Smooth muscle cell (in vitro differentiated cells): Measurements from ENCODE around the gene SCGN. TPM values are rescaled to one million over a fixed set of nuclear protein-coding genes. Genes with fewer than 3 reads are reported as not detected.

ENCODE experiments used
- DNase-seq: peaks from one replicate; lab custom pipeline; 2025; ENCODE audit not compliant: unreplicated experiment; lab: John Stamatoyannopoulos, UW
- H2AFZ ChIP-seq: fragments of 200-600 bp; sonication (generic); 2 replicates; pipeline ENCODE4 v1.6.0; 2016; ENCODE audit warnings: antibody characterized with exemption, low read depth, mild to moderate bottlenecking
- H3F3A ChIP-seq: fragments of 200-600 bp; sonication (generic); 2 replicates; pipeline ENCODE4 v1.6.0; 2017; ENCODE audit warnings: antibody characterized with exemption, low read depth
- H3K27ac ChIP-seq: fragments of 200-600 bp; sonication (generic); 2 replicates; pipeline ENCODE4 v1.5.1; 2016; ENCODE audit warnings: low read depth, mild to moderate bottlenecking
- H3K27me3 ChIP-seq: fragments of 200-600 bp; sonication (generic); 2 replicates; pipeline ENCODE4 v1.6.1; 2016; ENCODE audit warnings: low read depth, mild to moderate bottlenecking
- H3K36me3 ChIP-seq: fragments of 200-600 bp; sonication (generic); 2 replicates; pipeline ENCODE4 v1.5.1; 2016; ENCODE audit warnings: low read depth
- H3K4me1 ChIP-seq: fragments of 200-600 bp; sonication (generic); 2 replicates; pipeline ENCODE4 v1.5.1; 2016; ENCODE audit warnings: low read depth
- H3K4me2 ChIP-seq: fragments of 200-600 bp; sonication (generic); 2 replicates; pipeline ENCODE4 v1.6.0; 2016; ENCODE audit warnings: mild to moderate bottlenecking
- H3K4me3 ChIP-seq: fragments of 200-600 bp; sonication (generic); 2 replicates; pipeline ENCODE4 v1.5.1; 2016; ENCODE audit warnings: mild to moderate bottlenecking
- H3K79me2 ChIP-seq: fragments of 200-600 bp; sonication (generic); 2 replicates; pipeline ENCODE4 v1.6.0; 2016; ENCODE audit warnings: low read depth, mild to moderate bottlenecking
- H3K9ac ChIP-seq: fragments of 200-600 bp; sonication (generic); 2 replicates; pipeline ENCODE4 v1.6.0; 2016; ENCODE audit warnings: low read depth
- H3K9me3 ChIP-seq: fragments of 200-600 bp; sonication (generic); replicated peaks from 2 replicates; pipeline ENCODE4 v1.5.1; 2016; ENCODE audit warnings: low read depth
- H4K20me1 ChIP-seq: fragments of 200-600 bp; sonication (generic); 2 replicates; pipeline ENCODE4 v1.6.0; 2016; ENCODE audit warnings: low read depth
- WGBS: methylation state at CpG from one replicate; pipeline ENCODE4 v1.1.7; 2016; ENCODE audit warnings: low lambda C conversion rate; 5-methylcytosine and 5-hydroxymethylcytosine counted together
- polyA plus RNA-seq: library from polyadenylated mRNA; unstranded; fragments of >200 nt; fragmentation: Nextera tagmentation; extraction: Ambion mirVana; gene quantifications from 2 replicates; pipeline ENCODE4 v1.2.1, GENCODE V29; 2016
- total RNA-seq: library from RNA; depleted of rRNA; stranded (reverse); fragments of >200 nt; gene quantifications from 2 replicates; pipeline ENCODE4 v1.2.3, GENCODE V29; 2014
- TF ChIP-seq, protein P1 (sequence below): fragments of 200-600 bp; sonication (generic); IDR thresholded peaks from 2 replicates; pipeline ENCODE4 v1.5.1; 2017; ENCODE audit warnings: borderline replicate concordance, mild to moderate bottlenecking, antibody characterized with exemption; ENCODE audit not compliant: insufficient read depth, poor library complexity, severe bottlenecking

SCGN gene
- total and polyA plus RNA-seq, 2 experiments from 2014 or later = not detected

DNA sequence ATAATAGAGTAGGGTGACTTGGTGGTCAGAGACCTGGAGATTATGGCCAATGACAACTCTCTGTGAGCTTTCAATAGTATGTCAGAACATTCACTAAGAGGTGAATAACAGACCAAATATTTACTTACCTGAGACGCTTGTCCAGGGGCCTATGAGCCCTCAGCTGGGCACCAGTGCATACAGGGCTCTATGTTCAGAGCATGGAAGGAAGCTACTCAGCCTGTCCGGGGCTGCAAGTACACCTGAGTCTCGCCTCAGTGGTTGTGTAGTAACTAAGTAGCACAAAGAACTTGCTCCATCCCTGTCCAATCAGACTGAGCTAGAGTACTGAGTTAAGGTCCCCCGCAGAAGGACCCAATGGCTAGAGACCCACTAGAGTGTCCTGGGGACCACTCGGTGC, 11.6 kb upstream of the SCGN start:
- no peaks in the 10 kb centered on the region for H3K79me2 ChIP-seq
- H3K4me3 ChIP-seq = no peak overlapping the region
- H3K27ac ChIP-seq = no peak overlapping the region
- DNase-seq = no peak
- H2AFZ ChIP-seq = no peak overlapping the region
- 86% methylated on average over 5 of the region's 5 CpGs for WGBS
- TF ChIP-seq, protein P1, sequence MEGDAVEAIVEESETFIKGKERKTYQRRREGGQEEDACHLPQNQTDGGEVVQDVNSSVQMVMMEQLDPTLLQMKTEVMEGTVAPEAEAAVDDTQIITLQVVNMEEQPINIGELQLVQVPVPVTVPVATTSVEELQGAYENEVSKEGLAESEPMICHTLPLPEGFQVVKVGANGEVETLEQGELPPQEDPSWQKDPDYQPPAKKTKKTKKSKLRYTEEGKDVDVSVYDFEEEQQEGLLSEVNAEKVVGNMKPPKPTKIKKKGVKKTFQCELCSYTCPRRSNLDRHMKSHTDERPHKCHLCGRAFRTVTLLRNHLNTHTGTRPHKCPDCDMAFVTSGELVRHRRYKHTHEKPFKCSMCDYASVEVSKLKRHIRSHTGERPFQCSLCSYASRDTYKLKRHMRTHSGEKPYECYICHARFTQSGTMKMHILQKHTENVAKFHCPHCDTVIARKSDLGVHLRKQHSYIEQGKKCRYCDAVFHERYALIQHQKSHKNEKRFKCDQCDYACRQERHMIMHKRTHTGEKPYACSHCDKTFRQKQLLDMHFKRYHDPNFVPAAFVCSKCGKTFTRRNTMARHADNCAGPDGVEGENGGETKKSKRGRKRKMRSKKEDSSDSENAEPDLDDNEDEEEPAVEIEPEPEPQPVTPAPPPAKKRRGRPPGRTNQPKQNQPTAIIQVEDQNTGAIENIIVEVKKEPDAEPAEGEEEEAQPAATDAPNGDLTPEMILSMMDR = no peak
- H3K9me3 ChIP-seq = no peaks in the 10 kb centered on the region
- H3K36me3 ChIP-seq = no peaks in the 10 kb centered on the region
- no peak overlapping the region for H3K4me2 ChIP-seq
- no peaks in the 10 kb centered on the region for H3F3A ChIP-seq
- H4K20me1 ChIP-seq = no peaks in the 10 kb centered on the region
- peaks cover 10% of the 10 kb centered on the region for H3K4me1 ChIP-seq
- no peak overlapping the region for H3K9ac ChIP-seq
- peaks cover 51% of the 10 kb centered on the region for H3K27me3 ChIP-seq

DNA sequence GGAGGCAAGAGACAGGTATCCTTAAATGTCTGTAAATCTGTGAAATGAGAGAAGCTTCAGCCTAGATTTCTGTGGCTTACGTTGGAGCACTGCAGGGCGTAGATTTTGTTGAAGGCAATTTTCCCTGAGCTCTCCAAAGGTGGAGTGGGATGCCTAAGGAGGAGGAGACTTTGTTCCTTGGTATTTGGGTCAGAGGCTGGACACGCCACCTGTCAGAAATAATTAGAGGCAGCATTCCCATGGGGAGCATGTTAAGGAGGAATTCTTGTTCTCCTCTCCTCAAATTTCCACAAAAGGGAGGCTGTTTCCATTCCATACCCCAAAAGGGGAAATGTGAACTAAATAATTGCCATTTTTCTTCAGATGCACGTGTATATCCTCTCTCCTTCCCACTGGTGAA, 11.1 kb upstream of the SCGN start:
- no peaks in the 10 kb centered on the region for H4K20me1 ChIP-seq
- H3K79me2 ChIP-seq = no peaks in the 10 kb centered on the region
- no peaks in the 10 kb centered on the region for H3K36me3 ChIP-seq
- H3K4me2 ChIP-seq = no peak overlapping the region
- H3K9ac ChIP-seq = no peak overlapping the region
- H3K4me1 ChIP-seq = peaks cover 6% of the 10 kb centered on the region
- H3K4me3 ChIP-seq = no peak overlapping the region
- no peak overlapping the region for H3K27ac ChIP-seq
- H3F3A ChIP-seq = no peaks in the 10 kb centered on the region
- TF ChIP-seq, protein P1 = no peak
- WGBS = 83% methylated on average over 4 of the region's 4 CpGs
- no peak for DNase-seq
- peaks cover 56% of the 10 kb centered on the region for H3K27me3 ChIP-seq
- no peak overlapping the region for H2AFZ ChIP-seq
- no peaks in the 10 kb centered on the region for H3K9me3 ChIP-seq

DNA sequence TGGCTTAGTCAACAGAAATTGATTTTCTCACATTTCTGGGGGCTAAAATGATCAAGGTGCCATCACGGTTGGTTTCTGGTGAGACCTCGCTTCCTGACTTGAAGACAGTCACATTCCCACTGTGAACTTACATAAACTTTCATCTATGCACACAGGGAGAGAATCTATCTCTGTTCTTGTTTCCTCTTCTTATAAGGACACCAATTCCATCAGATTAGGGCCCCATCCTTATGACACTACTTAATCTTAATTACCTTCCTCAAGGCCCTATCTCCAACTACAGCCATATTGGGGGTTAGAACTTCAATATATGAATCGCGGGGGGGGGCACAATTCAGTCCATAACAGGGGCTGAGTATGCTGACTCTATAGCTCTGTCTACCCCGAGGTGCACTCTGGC, 10.6 kb upstream of the SCGN start:
- H3K27ac ChIP-seq = no peak overlapping the region
- H3K36me3 ChIP-seq = no peaks in the 10 kb centered on the region
- H3K4me2 ChIP-seq = no peak overlapping the region
- no peak for DNase-seq
- H3K27me3 ChIP-seq = peaks cover 60% of the 10 kb centered on the region
- 82% methylated on average over 5 of the region's 5 CpGs for WGBS
- H3K79me2 ChIP-seq = no peaks in the 10 kb centered on the region
- no peaks in the 10 kb centered on the region for H4K20me1 ChIP-seq
- H2AFZ ChIP-seq = no peak overlapping the region
- no peak overlapping the region for H3K9ac ChIP-seq
- TF ChIP-seq, protein P1 = no peak
- H3F3A ChIP-seq = no peaks in the 10 kb centered on the region
- H3K4me3 ChIP-seq = no peak overlapping the region
- peaks cover 2% of the 10 kb centered on the region for H3K4me1 ChIP-seq
- H3K9me3 ChIP-seq = no peaks in the 10 kb centered on the region

DNA sequence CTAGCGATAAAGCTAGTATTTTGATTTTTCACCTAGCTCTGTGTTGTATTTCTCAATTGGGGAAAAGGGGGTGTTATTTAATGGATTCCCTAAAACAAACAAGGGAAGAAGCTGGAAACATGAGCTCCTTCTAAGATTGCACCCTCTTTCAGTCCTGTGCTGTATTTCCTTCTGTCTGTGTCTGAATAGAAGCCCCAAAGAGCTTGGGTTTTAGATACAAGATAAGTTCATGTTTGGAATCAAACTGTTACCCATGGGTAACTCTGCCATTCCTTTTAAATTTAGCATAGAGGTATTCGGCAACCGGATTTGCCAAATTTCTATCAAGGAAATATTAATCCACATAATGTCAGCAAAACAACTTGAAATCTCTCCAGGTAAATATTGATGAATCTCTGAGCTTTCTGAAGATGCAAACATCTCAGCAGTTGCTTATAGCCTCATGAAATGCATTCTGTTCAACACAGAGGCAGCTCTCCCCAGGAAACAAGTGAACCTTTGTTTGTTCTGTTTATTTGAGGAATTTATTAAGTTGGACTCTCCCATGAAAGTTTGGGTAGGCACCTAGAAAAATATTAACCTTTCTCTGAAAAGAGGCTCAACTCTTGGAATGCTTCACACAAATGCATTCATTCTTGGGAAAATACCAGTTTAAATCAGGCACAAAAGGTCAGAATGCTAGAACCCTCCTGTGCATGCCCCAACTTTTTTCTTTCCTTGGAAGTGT, 9.9 kb upstream of the SCGN start:
- Histone ChIP-seq H3K4me2 (no peak overlapping the region), H3K27ac (no peak overlapping the region)

More for the DNA sequence above, 9.9 kb upstream of the SCGN start:
- no peaks in the 10 kb centered on the region for H3K9me3 ChIP-seq
- no peaks in the 10 kb centered on the region for H3F3A ChIP-seq
- no peak overlapping the region for H2AFZ ChIP-seq
- no peak overlapping the region for H3K4me3 ChIP-seq
- no peaks in the 10 kb centered on the region for H4K20me1 ChIP-seq
- TF ChIP-seq, protein P1 = no peak
- no peaks in the 10 kb centered on the region for H3K4me1 ChIP-seq
- no peak for DNase-seq
- peaks cover 62% of the 10 kb centered on the region for H3K27me3 ChIP-seq
- WGBS = 91% methylated on average over 3 of the region's 3 CpGs
- no peak overlapping the region for H3K9ac ChIP-seq
- H3K79me2 ChIP-seq = no peaks in the 10 kb centered on the region
- H3K36me3 ChIP-seq = no peaks in the 10 kb centered on the region
